ENCODE measurements around the gene DTX4. TPM values are rescaled to one million over a fixed set of nuclear protein-coding genes. Genes with fewer than 3 reads are reported as not detected.

The DTX4 gene
- total RNA-seq, 1 experiment from 2014 or later = 7.6 TPM

- Histone ChIP-seq H3K9me2 (ENCODE audit: insufficient read depth) (no peaks in the 10 kb centered on the region), H4K20me1 (ENCODE audit: insufficient read depth) (no peaks in the 10 kb centered on the region), H3K36me3 (ENCODE audit: control insufficient read depth in 1 of 2, insufficient read depth in 2 of 2, low read length in 2 of 2) (0 out of 4 replicates have a peak, but pooled peaks cover 0 to 2% of the 10 kb centered on the region in 2 experiments), H3K9me3 (ENCODE audit: control insufficient read depth in 1 of 2, insufficient read depth in 1 of 2, low read depth in 1 of 2, low read length in 2 of 2) (no peaks in the 10 kb centered on the region), H3K9ac (ENCODE audit: low read length) (no peak overlapping the region), H3K79me2 (ENCODE audit: insufficient read depth, low read length) (no peaks in the 10 kb centered on the region), H3K4me2 (ENCODE audit: low read length) (no peak overlapping the region), H3K27me3 (ENCODE audit: insufficient read depth, low read length) (no peaks in the 10 kb centered on the region), H2AFZ (ENCODE audit: low read depth, low read length, poor library complexity, severe bottlenecking) (no peak overlapping the region), H3K27ac (ENCODE audit: low read depth, low read length) (no peak overlapping the region), H3K4me1 (ENCODE audit: control insufficient read depth in 1 of 2, insufficient read depth in 2 of 2, low read length in 2 of 2) (no peaks in the 10 kb centered on the region), H3K4me3 (replicated peaks in 1 of 2; ENCODE audit: low read depth in 1 of 2, low read length in 2 of 2) (no peak overlapping the region)
- ChIA-PET RAD21 (ENCODE audit: low non-redundant PET in 1 of 2, low total read pairs in 2 of 2, uncharacterized antibody in 2 of 2, unreplicated experiment in 2 of 2) (no interaction called here), CTCF (interaction anchor here (1.1 to 1.4 kb wide), 2 partner anchors 12 to 13 kb away, joined by 3 to 4 read pairs; no protein-coding TSS in a partner anchor), POLR2A (interaction anchor here (1.4 kb wide), 1 partner anchor 9 kb away, joined by 3 read pairs; no protein-coding TSS in a partner anchor)
- DNase-seq (ENCODE audit: low read depth, low spot score) (no peak), ATAC-seq (no peak)
- TF ChIP-seq ELF1 (IDR thresholded peaks at IDR 0.05; ENCODE audit: borderline replicate concordance, low read depth) (no peak), EZH2phosphoT487 (IDR thresholded peaks at IDR 0.05; ENCODE audit: borderline replicate concordance) (no peak), ATF3 (IDR thresholded peaks at IDR 0.05) (no peak), POLR2A (IDR thresholded peaks at IDR 0.05; ENCODE audit: borderline replicate concordance, extremely low read depth, insufficient read depth, insufficient read length) (no peak), TCF7L2 (IDR thresholded peaks at IDR 0.05; ENCODE audit: borderline replicate concordance, extremely low read depth, insufficient read depth, insufficient read length) (no peak), CEBPB (IDR thresholded peaks at IDR 0.05; ENCODE audit: low read depth) (no peak), SIN3A (IDR thresholded peaks at IDR 0.05; ENCODE audit: low read depth) (no peak), FOSL1 (IDR thresholded peaks at IDR 0.05; ENCODE audit: low read depth) (no peak)
- intact Hi-C loops (cut with micrococcal nuclease) = no loop called here
- no TSS peak for BruUV-seq (replicated peaks)
Observed at GRCh38 chr11:59193587-59194130, 21.7 kb downstream of the DTX4 start.

GRCh38 chr11:59195586-59195985 is 23.7 kb downstream of the DTX4 start:
- Histone ChIP-seq H2AFZ (ENCODE audit: low read depth, low read length, poor library complexity, severe bottlenecking) (no peak overlapping the region), H3K36me3 (ENCODE audit: control insufficient read depth in 1 of 2, insufficient read depth in 2 of 2, low read length in 2 of 2) (0 out of 4 replicates have a peak, but pooled peaks cover 0 to 2% of the 10 kb centered on the region in 2 experiments), H4K20me1 (ENCODE audit: insufficient read depth) (no peaks in the 10 kb centered on the region), H3K4me2 (ENCODE audit: low read length) (no peak overlapping the region), H3K9ac (ENCODE audit: low read length) (no peak overlapping the region), H3K4me3 (replicated peaks in 1 of 2; ENCODE audit: low read depth in 1 of 2, low read length in 2 of 2) (no peak overlapping the region), H3K79me2 (ENCODE audit: insufficient read depth, low read length) (no peaks in the 10 kb centered on the region), H3K27ac (ENCODE audit: low read depth, low read length) (no peak overlapping the region), H3K9me3 (ENCODE audit: control insufficient read depth in 1 of 2, insufficient read depth in 1 of 2, low read depth in 1 of 2, low read length in 2 of 2) (no peaks in the 10 kb centered on the region), H3K27me3 (ENCODE audit: insufficient read depth, low read length) (no peaks in the 10 kb centered on the region), H3K4me1 (ENCODE audit: control insufficient read depth in 1 of 2, insufficient read depth in 2 of 2, low read length in 2 of 2) (no peaks in the 10 kb centered on the region), H3K9me2 (ENCODE audit: insufficient read depth) (no peaks in the 10 kb centered on the region)
- CTCF ChIA-PET = interaction anchor here (0.8 to 1.1 kb wide), 2 partner anchors 9 to 13 kb away, joined by 3 to 4 read pairs; no protein-coding TSS in a partner anchor
- ATAC-seq (no peak), DNase-seq (ENCODE audit: low read depth, low spot score) (no peak)
- TF ChIP-seq POLR2A (IDR thresholded peaks at IDR 0.05; ENCODE audit: borderline replicate concordance, extremely low read depth, insufficient read depth, insufficient read length) (no peak), EZH2 (IDR thresholded peaks at IDR 0.05) (no peak), SIN3A (IDR thresholded peaks at IDR 0.05; ENCODE audit: low read depth) (no peak), ATF3 (IDR thresholded peaks at IDR 0.05) (no peak), ELF1 (IDR thresholded peaks at IDR 0.05; ENCODE audit: borderline replicate concordance, low read depth) (no peak)
- RAD21 ChIA-PET (ENCODE audit: low non-redundant PET in 1 of 2, low total read pairs in 2 of 2, uncharacterized antibody in 2 of 2, unreplicated experiment in 2 of 2) = no interaction called here
- POLR2A ChIA-PET = no interaction called here
- BruUV-seq (replicated peaks) = no TSS peak
- intact Hi-C loops (cut with micrococcal nuclease) = no loop called here

Measured in HCT116 (cell line).